Natural killer cell (primary cell): ENCODE results near the gene BBLN. TPM values are rescaled to one million over a fixed set of nuclear protein-coding genes. Genes with fewer than 3 reads are reported as not detected.
"Not testable (repeated sequence)": the region's sequence is repeated elsewhere in the genome, so short reads cannot be mapped to it uniquely, and the experiment has no call there.

Source experiments
- ATAC-seq, 3 donors: fragments of 150-1000 bp in 2 of 3; fragments of 200-7000 bp in 1 of 3; cut with Tn5 transposase; 1 replicate in 1 of 3; 2 replicates in 2 of 3; pipeline ENCODE4 v1.10.0; 2021; ENCODE audit warnings: mild to moderate bottlenecking in 2 of 3, moderate library complexity in 2 of 3
- DNase-seq, 2 donors: peaks; one replicate each; pipeline versions ENCODE4 v3.0.0 to v3.0.0-alpha.2; 2013 to 2021; ENCODE audit warnings: mixed read lengths in 1 of 2
- H3K27ac ChIP-seq: one replicate; pipeline ENCODE4 v1.5.1; 2013; ENCODE audit warnings: mild to moderate bottlenecking, low read length
- H3K27me3 ChIP-seq: one replicate; pipeline ENCODE4 v1.6.1; 2013; ENCODE audit warnings: low read length; ENCODE audit not compliant: control insufficient read depth, insufficient read depth
- H3K36me3 ChIP-seq: one replicate; pipeline ENCODE4 v1.6.1; 2013; ENCODE audit warnings: low read length; ENCODE audit not compliant: control insufficient read depth, insufficient read depth
- H3K4me1 ChIP-seq: one replicate; pipeline ENCODE4 v1.6.1; 2013; ENCODE audit warnings: low read length; ENCODE audit not compliant: control insufficient read depth, insufficient read depth
- H3K4me3 ChIP-seq: one replicate; pipeline ENCODE4 v1.5.1; 2013; ENCODE audit warnings: low read length
- H3K9me3 ChIP-seq: one replicate; pipeline ENCODE4 v1.6.1; 2013; ENCODE audit warnings: low read length; ENCODE audit not compliant: control insufficient read depth, insufficient read depth
- H3K27ac Mint-ChIP-seq, 2 donors: one replicate each; pipeline ENCODE4 v1.8.0; 2022; ENCODE audit warnings: mild to moderate bottlenecking in 2 of 2, mixed read lengths in 2 of 2, moderate library complexity in 1 of 2
- H3K27me3 Mint-ChIP-seq, 2 donors: one replicate each; pipeline ENCODE4 v1.8.0; 2022; ENCODE audit warnings: low read depth in 2 of 2, mixed read lengths in 2 of 2
- H3K36me3 Mint-ChIP-seq: one replicate; pipeline ENCODE4 v1.8.0; 2022; ENCODE audit warnings: mixed read lengths
- H3K4me1 Mint-ChIP-seq, 2 donors: one replicate each; pipeline ENCODE4 v1.8.0; 2022; ENCODE audit warnings: mixed read lengths in 2 of 2
- H3K4me3 Mint-ChIP-seq: one replicate; pipeline ENCODE4 v1.8.0; 2022; ENCODE audit warnings: mild to moderate bottlenecking, moderate library complexity, mixed read lengths
- H3K9me3 Mint-ChIP-seq, 2 donors: one replicate each; pipeline ENCODE4 v1.8.0; 2022; ENCODE audit warnings: mixed read lengths in 2 of 2
- CTCF ChIP-seq: fragments of 200-600 bp; IDR thresholded peaks from one replicate; pipeline ENCODE4 v1.8.0; 2022; ENCODE audit warnings: antibody characterized with exemption
- WGBS: methylation state at CpG from one replicate; pipeline ENCODE4 v1.1.7; 2013; ENCODE audit warnings: missing lambda C conversion rate; ENCODE audit not compliant: insufficient coverage; 5-methylcytosine and 5-hydroxymethylcytosine counted together
- intact Hi-C: fragments of 100-400 bp; cut with micrococcal nuclease; formaldehyde crosslinking; loops from one replicate; pipeline ENCODE4 v1.14.2; 2022
- total RNA-seq, 4 donors: library from RNA; stranded (reverse); fragments of 120-200 nt in 1 of 4; gene quantifications; one replicate each; pipeline versions ENCODE4 v1.2.3 to v1.2.4, GENCODE V29; 2013 to 2022

The BBLN gene
- 10 to 100 TPM; 61.8 to 74.0 (median 69.3) TPM for total RNA-seq
- total RNA-seq (2013) = 94.0 TPM

GRCh38 chr9:128159784-128160602 lies at the start of gene BBLN:
BBLN (plus strand) TSS chr9:128160265; CDS start chr9:128160408, 143 bp downstream.
- Histone ChIP-seq H3K4me3 (peak within 1 kb of the TSS; percentile 94), H3K27ac (peak within 1 kb of the TSS; percentile 83), H3K9me3 (no peaks in the 10 kb centered on the region), H3K4me1 (peaks cover 19% of the 10 kb centered on the region), H3K36me3 (peaks cover 12% of the 10 kb centered on the region), H3K27me3 (no peaks in the 10 kb centered on the region)
- H3K27me3 Mint-ChIP-seq = no peaks in the 10 kb centered on the region
- TF ChIP-seq CTCF = no peak
- H3K36me3 Mint-ChIP-seq = no peaks in the 10 kb centered on the region
- under 1% methylated on average over 74 of the region's 77 CpGs for WGBS
- DNase-seq (peak; percentile 87 to 95), ATAC-seq (peak; percentile 90 to 97 (median 93))
- intact Hi-C loops = no loop called here
- no peaks in the 10 kb centered on the region for H3K9me3 Mint-ChIP-seq
- H3K27ac Mint-ChIP-seq = peak within 1 kb of the TSS; percentile 82 to 90
- H3K4me3 Mint-ChIP-seq = peak within 1 kb of the TSS; percentile 92
- H3K4me1 Mint-ChIP-seq = peaks cover 15 to 22% of the 10 kb centered on the region in 2 donors

DNA sequence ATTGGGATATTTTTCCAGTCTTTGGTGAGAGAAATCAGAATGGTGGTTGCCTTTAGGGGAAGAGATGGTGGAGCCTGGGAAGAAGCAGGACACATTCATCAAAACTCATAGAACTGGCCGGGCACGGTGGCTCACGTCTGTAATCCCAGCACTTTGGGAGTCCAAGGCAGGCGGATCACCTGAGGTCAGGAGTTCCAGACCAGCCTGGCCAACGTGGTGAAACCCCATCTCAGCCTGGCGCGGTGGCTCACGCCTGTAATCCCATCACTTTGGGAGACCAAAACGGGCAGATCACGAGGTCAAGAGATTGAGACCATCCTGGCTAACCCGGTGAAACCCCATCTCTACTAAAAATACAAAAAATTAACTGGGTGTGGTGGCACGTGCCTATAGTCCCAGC lies 48.3 kb upstream of the BBLN start:
- intact Hi-C loops, H3K9me3 Mint-ChIP-seq, H3K4me3 Mint-ChIP-seq, H3K4me1 Mint-ChIP-seq, H3K27me3 Mint-ChIP-seq, H3K27ac ChIP-seq, ATAC-seq, H3K27ac Mint-ChIP-seq, H3K9me3 ChIP-seq, H3K27me3 ChIP-seq, H3K4me3 ChIP-seq, DNase-seq, H3K36me3 Mint-ChIP-seq: not testable (repeated sequence)
- Histone ChIP-seq H3K4me1 (peaks cover 17% of the 10 kb centered on the region), H3K36me3 (peaks cover 25% of the 10 kb centered on the region)
- WGBS = 93% methylated on average over 12 of the region's 12 CpGs

DNA sequence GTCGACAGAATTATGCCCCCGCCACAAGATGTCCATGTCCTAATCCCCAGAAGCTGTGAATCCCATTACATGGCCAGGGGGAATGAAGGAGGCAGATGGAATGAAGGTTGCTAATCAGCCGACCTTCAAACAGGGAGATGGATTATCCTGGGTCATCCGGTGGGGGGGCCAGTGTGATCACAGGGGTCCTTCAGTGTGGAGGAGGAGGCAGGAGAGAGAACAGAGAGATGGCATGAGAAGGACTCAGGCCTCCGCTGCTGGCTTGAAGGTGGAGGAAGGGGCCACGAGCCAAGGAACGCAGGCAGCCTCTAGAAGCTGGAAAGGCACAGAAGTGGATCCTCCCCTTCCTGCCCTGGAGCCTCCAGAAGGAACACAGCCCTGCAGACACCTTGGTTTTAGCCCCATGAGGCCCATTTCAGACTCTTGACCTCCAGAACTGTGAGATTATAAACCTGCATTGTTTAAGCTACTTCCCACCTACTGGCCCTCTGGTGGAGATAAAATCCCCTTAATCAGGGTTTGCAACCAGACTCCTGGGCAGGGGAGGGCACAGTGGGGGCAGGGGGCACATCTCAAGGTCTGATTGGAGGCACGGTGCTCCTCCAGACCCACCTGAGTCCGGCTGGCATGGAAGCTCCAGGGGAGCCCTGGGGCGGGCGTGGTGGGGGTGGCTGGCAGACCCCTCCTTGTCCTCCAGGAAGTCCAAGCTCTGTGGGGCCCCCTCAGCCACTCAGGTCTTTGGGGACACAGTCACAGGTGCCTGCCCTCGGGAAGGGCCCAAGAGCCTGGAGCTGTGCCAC lies 46.3 kb upstream of the BBLN start:
- Histone ChIP-seq H3K4me3 (no peak overlapping the region), H3K27ac (no peak overlapping the region), H3K4me1 (peaks cover 27% of the 10 kb centered on the region), H3K9me3 (no peaks in the 10 kb centered on the region), H3K36me3 (peaks cover 10% of the 10 kb centered on the region), H3K27me3 (no peaks in the 10 kb centered on the region)
- H3K4me1 Mint-ChIP-seq = peaks cover 6 to 11% of the 10 kb centered on the region in 2 donors
- ATAC-seq (no peak), DNase-seq (no peak)
- intact Hi-C loops = no loop called here
- H3K4me3 Mint-ChIP-seq = no peak overlapping the region
- no peaks in the 10 kb centered on the region for H3K36me3 Mint-ChIP-seq
- no peaks in the 10 kb centered on the region for H3K27me3 Mint-ChIP-seq
- H3K27ac Mint-ChIP-seq = no peak overlapping the region
- H3K9me3 Mint-ChIP-seq = no peaks in the 10 kb centered on the region
- TF ChIP-seq CTCF = no peak
- WGBS = 94% methylated on average over 12 of the region's 12 CpGs
